Heart left ventricle (tissue), 16 donors: ENCODE results near the gene TRDMT1. TPM values are rescaled to one million over a fixed set of nuclear protein-coding genes. Genes with fewer than 3 reads are reported as not detected.

Experiments used
- ATAC-seq, 4 donors: fragments of 200-7000 bp; cut with Tn5 transposase; one replicate each; pipeline ENCODE4 v1.9.1; 2020 to 2022; ENCODE audit warnings: moderate library complexity in 4 of 4, mild to moderate bottlenecking in 3 of 4, moderate number of reproducible peaks in 1 of 4
- DNase-seq, 5 donors: peaks; one replicate each; pipeline ENCODE4 v3.0.0-alpha.2; 2020
- H3K27ac ChIP-seq, 12 donors: fragments of 200-600 bp; sonication (generic) in 4 of 12; one replicate each; pipeline versions ENCODE4 v1.5.0 to v1.8.0; 2016 to 2022; ENCODE audit warnings: mild to moderate bottlenecking in 2 of 12
- H3K27me3 ChIP-seq, 9 donors: fragments of 200-600 bp; sonication (generic) in 2 of 9; one replicate each; pipeline versions ENCODE4 v1.5.1 to v1.8.0; 2016 to 2022; ENCODE audit warnings: mild to moderate bottlenecking in 3 of 9
- H3K36me3 ChIP-seq, 9 donors: fragments of 200-600 bp; sonication (generic) in 2 of 9; one replicate each; pipeline versions ENCODE4 v1.5.0 to v1.8.0; 2018 to 2022; ENCODE audit warnings: mild to moderate bottlenecking in 2 of 9
- H3K4me1 ChIP-seq, 12 donors: fragments of 200-600 bp; sonication (generic) in 4 of 12; one replicate each; pipeline versions ENCODE4 v1.5.0 to v1.8.0; 2016 to 2022; ENCODE audit warnings: mild to moderate bottlenecking in 3 of 12
- H3K4me3 ChIP-seq, 12 donors: fragments of 200-600 bp; sonication (generic) in 4 of 12; one replicate each; pipeline versions ENCODE4 v1.5.0 to v1.8.0; 2017 to 2022; ENCODE audit warnings: mild to moderate bottlenecking in 9 of 12, moderate library complexity in 4 of 12
- H3K9me3 ChIP-seq, 12 donors: fragments of 200-600 bp; sonication (generic) in 4 of 12; one replicate each; pipeline versions ENCODE4 v1.5.0 to v1.8.0; 2016 to 2022; ENCODE audit warnings: mild to moderate bottlenecking in 1 of 12
- POLR2A ChIP-seq, 2 donors: fragments of 450-650 bp; IDR thresholded peaks; one replicate each; pipeline ENCODE4 v1.6.1; 2017; ENCODE audit warnings: antibody characterized with exemption in 2 of 2, mild to moderate bottlenecking in 2 of 2, moderate library complexity in 2 of 2
- WGBS, 4 donors: extraction: QIAGEN DNeasy Blood & Tissue Kit in 2 of 4; methylation state at CpG; one replicate each; pipeline versions ENCODE4 v1.1.5 to v1.1.7; 2013 to 2018; 5-methylcytosine and 5-hydroxymethylcytosine counted together
- intact Hi-C, 10 donors: fragments of 100-400 bp; cut with DNase I; formaldehyde crosslinking; loops; one replicate each; pipeline versions ENCODE4 v1.11.1 to v1.14.2; 2022
- polyA plus RNA-seq, 2 donors: library from polyadenylated mRNA; stranded (reverse); fragments of 200-250 nt; gene quantifications; one replicate each; pipeline ENCODE4 v1.2.3, GENCODE V29; 2013
- total RNA-seq, 9 donors: library from RNA; depleted of rRNA in 2 of 9; stranded (reverse); fragments of >200 nt in 2 of 9; fragmentation: NEBNext Ultra II Directional in 3 of 9; extraction: Animal tissue kit (Norgen Biotek cat#: 25700) in 3 of 9; gene quantifications; one replicate each; pipeline versions ENCODE4 v1.1.0 to v1.2.4, GENCODE V29; 2016 to 2023
- TF ChIP-seq, protein P1 (sequence below), 12 donors: fragments of 200-600 bp; sonication (generic) in 4 of 12; IDR thresholded peaks; one replicate each; pipeline versions ENCODE4 v1.5.0 to v1.8.0; 2018 to 2022; ENCODE audit warnings: antibody characterized with exemption in 12 of 12, mild to moderate bottlenecking in 5 of 12
- donor health status: ischemic (EF 13 %, LVEDD 7.1; RV severe dilation, severe dysfunction).
- donor health status: healthy with polysubstance abuse.
- donor health status: DM: no; HTN: yes; CAD: no.
- donor health status: DM: no; HTN: no; CAD: no.
- donor health status: ischemic (EF 25% LVEDD 6.9; RV normal size, moderate dysfunction).
- donor health status: ischemic (EF 25% LVEDD 5.7; RV mildly dilated, moderate dysfunction).
- donor health status: healthy.
- donor health status: DM: yes; HTN: yes; CAD: no.
- donor health status: ischemic (EF 35%, LVEDD 5.7; RV mildly dilated, moderate dysfunction).
- donor health status: nonischemic (EF 11% LVEDD 7.7; RV severe dilation, severe dysfunction).
- donor health status: DM: yes; HTN: yes; CAD: no.
- donor health status: PGD.
- donor health status: ischemic (EF 29% LVEDD 5.4; RV normal size, mild dysfunction).
- donor health status: nonischemic (EF 23%, LVEDD 6.1; RV moderate dilation, normal function).

TRDMT1 gene
- total and polyA plus RNA-seq, 11 donors, result 1.8 to 6.0 (median 3.5) TPM

DNA sequence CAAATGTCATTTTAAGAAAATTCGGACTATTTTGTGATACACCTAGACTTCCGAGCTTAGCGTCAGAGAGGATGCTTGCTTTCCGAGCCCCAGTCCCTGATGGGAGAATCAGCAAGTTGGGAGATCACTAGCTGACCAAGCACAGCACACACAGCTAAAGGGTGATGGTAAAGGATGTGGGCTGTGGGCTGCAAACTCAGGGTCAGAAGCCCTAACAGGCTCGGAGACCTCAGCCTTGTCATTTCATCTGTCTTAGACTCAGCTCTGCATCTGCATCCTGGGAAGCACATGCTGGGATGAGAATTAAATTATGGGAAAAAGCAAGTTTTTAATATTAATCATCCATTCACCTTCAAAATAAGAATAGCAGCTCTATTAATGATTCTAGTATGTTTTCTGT lies 75.1 kb downstream of the TRDMT1 start:
- TF ChIP-seq, protein P1, sequence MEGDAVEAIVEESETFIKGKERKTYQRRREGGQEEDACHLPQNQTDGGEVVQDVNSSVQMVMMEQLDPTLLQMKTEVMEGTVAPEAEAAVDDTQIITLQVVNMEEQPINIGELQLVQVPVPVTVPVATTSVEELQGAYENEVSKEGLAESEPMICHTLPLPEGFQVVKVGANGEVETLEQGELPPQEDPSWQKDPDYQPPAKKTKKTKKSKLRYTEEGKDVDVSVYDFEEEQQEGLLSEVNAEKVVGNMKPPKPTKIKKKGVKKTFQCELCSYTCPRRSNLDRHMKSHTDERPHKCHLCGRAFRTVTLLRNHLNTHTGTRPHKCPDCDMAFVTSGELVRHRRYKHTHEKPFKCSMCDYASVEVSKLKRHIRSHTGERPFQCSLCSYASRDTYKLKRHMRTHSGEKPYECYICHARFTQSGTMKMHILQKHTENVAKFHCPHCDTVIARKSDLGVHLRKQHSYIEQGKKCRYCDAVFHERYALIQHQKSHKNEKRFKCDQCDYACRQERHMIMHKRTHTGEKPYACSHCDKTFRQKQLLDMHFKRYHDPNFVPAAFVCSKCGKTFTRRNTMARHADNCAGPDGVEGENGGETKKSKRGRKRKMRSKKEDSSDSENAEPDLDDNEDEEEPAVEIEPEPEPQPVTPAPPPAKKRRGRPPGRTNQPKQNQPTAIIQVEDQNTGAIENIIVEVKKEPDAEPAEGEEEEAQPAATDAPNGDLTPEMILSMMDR (IDR thresholded peaks at IDR 0.05), result no peak
- TF ChIP-seq POLR2A (IDR thresholded peaks at IDR 0.05), result no peak
- intact Hi-C loops, result no loop called here
- no peak for ATAC-seq
- H3K9me3 ChIP-seq, result no peaks in the 10 kb centered on the region
- peaks cover 0 to 9% (median 0%) of the 10 kb centered on the region in 12 donors for H3K4me1 ChIP-seq
- H3K27ac ChIP-seq, result no peak overlapping the region
- H3K4me3 ChIP-seq, result no peak overlapping the region
- no peak for DNase-seq
- H3K27me3 ChIP-seq, result no peaks in the 10 kb centered on the region
- H3K36me3 ChIP-seq, result no peaks in the 10 kb centered on the region
- WGBS, 4 donors, result 92 to 99% (median 96%) methylated on average over 5 of the region's 5 CpGs

DNA sequence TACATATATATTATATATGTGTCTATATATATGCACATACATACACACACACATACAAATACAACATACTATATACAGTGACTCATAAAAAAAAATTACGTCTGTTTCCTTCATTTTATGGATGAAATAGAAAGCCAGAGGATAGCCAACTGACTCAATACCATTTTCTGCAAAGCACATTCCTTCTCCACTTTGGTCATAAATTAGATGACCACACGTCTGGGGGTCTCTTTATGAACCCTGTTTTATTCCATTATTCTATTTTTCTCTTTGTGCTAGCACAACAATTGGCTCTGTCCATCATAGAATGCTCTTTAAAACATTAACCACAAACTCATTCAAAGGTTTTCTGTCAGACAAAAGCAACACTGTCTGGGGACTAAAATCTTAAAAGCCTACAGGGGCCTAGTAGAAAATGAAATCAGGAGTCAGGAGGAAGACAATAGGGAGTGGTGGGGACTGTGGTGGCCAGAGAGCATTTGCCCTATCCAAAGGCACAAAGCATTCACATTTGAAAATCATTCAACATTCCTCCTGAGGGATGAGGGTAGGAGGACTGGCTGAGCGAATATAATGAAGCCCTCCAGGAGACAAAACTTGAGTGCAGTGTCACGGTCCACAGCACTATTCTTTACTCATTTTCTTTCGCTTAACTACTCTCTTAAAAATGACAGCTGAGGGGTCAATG lies 76.1 kb downstream of the TRDMT1 start:
- Histone ChIP-seq H3K4me1 (peaks cover 0 to 9% (median 0%) of the 10 kb centered on the region in 12 donors), H3K27ac (no peak overlapping the region), H3K36me3 (no peaks in the 10 kb centered on the region), H3K27me3 (no peaks in the 10 kb centered on the region), H3K9me3 (no peaks in the 10 kb centered on the region), H3K4me3 (no peak overlapping the region)
- TF ChIP-seq, protein P1 (IDR thresholded peaks at IDR 0.05), result no peak
- TF ChIP-seq POLR2A (IDR thresholded peaks at IDR 0.05), result no peak
- no peak for ATAC-seq
- DNase-seq, result no peak
- intact Hi-C loops, result no loop called here
- 77 to 97% (median 83%) methylated on average over 5 of the region's 5 CpGs for WGBS, 4 donors

DNA sequence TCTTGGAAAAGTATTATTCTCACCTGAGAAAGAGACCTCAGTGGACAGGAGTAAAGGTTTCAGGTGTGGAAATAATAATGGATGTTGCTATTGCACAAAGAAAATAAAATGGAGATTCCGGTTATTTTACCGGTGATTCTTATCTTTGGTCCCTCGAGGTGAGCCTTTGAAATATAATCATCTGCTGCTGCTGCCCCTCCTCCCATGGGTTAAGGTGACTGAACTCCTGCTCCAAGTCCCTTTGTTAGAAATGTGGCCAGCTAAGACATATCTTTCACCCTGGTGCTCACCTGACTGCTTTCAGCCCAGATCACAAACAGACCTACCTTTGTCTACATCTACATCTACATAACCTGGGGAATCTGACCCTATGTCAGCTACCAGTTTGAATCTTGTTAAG lies 77.5 kb downstream of the TRDMT1 start:
- DNase-seq, result no peak
- Histone ChIP-seq H3K4me1 (peaks cover 0 to 9% (median 0%) of the 10 kb centered on the region in 12 donors), H3K36me3 (no peaks in the 10 kb centered on the region), H3K9me3 (no peaks in the 10 kb centered on the region), H3K4me3 (no peak overlapping the region), H3K27me3 (no peaks in the 10 kb centered on the region), H3K27ac (no peak overlapping the region)
- TF ChIP-seq, protein P1 (IDR thresholded peaks at IDR 0.05), result no peak
- TF ChIP-seq POLR2A (IDR thresholded peaks at IDR 0.05), result no peak
- no peak for ATAC-seq
- WGBS, 4 donors, result 75 to 95% (median 78%) methylated on average over 3 of the region's 3 CpGs
- intact Hi-C loops, result no loop called here

DNA sequence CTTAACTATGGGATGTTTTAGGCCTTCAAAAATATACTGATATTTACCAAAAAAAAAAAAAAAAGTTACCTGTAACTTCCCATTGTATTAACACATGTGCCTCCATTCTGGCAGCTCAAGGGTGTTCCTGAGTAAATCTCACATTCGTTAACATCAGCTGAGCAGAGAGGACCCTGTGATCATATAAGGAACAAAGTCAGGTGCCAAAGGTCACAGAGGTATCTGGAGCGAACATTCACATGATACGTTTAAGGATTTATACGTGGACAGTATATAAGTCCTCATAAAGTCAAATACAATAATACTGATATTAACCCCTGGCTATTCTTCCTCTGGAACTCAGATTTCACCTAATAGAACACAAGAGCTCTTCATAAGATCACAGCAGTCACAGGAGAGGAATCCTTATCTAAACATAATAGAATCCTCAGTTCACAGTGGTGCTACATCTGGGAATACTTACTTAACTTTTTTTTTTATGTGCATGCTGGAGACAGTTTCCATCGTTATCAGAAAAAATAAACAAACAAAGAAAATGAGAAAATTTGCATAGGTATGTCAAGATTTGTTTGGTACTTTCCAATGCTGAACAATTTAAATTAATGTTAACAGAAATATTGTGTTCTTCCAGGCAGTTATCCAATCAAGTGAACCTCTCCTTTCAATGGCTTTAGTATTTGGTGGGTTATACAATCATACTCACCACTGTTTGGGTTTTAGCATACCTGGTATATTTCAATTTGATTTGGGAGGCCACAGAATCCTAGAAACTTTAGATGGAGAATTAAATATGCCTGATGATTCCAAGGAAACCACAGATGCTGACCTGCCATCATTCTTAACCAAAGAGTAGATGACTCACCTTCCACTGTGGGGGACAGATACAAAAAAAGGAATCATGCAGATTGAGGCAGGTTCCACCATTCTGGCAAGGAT lies 78.5 kb downstream of the TRDMT1 start:
- no peak overlapping the region for H3K27ac ChIP-seq
- no peaks in the 10 kb centered on the region for H3K36me3 ChIP-seq
- peaks cover 0 to 6% (median 0%) of the 10 kb centered on the region in 12 donors for H3K4me1 ChIP-seq
- no peak overlapping the region for H3K4me3 ChIP-seq
- 75 to 79% (median 78%) methylated on average over 5 of the region's 5 CpGs for WGBS, 4 donors
- TF ChIP-seq POLR2A (IDR thresholded peaks at IDR 0.05), result no peak
- TF ChIP-seq, protein P1 (IDR thresholded peaks at IDR 0.05), result no peak
- no peaks in the 10 kb centered on the region for H3K27me3 ChIP-seq
- ATAC-seq (no peak), DNase-seq (no peak)
- intact Hi-C loops, result no loop called here
- H3K9me3 ChIP-seq, result no peaks in the 10 kb centered on the region
